ENCODE measurements around the gene CD9.
A peak's percentile ranks its signal among the peaks of the same experiment; 100 is the strongest.

Gene CD9

GRCh38 chr12:6250343-6250742 is 50.1 kb downstream of the CD9 start:
- peak in 1 of 3 experiments; percentile 4 for DNase-seq

GRCh38 chr12:6253278-6253677 is 53.1 kb downstream of the CD9 start:
- no peak for DNase-seq

GRCh38 chr12:6254491-6254890 is 54.3 kb downstream of the CD9 start:
- no peak for DNase-seq

GRCh38 chr12:6257007-6257406 is 56.8 kb downstream of the CD9 start:
- DNase-seq = no peak

- no peak for DNase-seq
Measured at GRCh38 chr12:6262211-6262610, 62.0 kb downstream of the CD9 start.

GRCh38 chr12:6262623-6263022 is 62.4 kb downstream of the CD9 start:
- DNase-seq = peak in 2 of 3 experiments; percentile 9 to 48

GRCh38 chr12:6263931-6264330 is 63.7 kb downstream of the CD9 start:
- peak in 1 of 3 experiments; percentile 47 for DNase-seq

- peak in 2 of 3 experiments; percentile 47 to 57 for DNase-seq
Measured at GRCh38 chr12:6264402-6265037, 64.3 kb downstream of the CD9 start.

GRCh38 chr12:6265038-6265405 is 64.8 kb downstream of the CD9 start:
- DNase-seq = no peak

- DNase-seq = peak; percentile 55 to 92 (median 86)
Measured at GRCh38 chr12:6266541-6266966, 66.4 kb downstream of the CD9 start.

- peak in 1 of 3 experiments; percentile 14 for DNase-seq
Measured at GRCh38 chr12:6266971-6267721, 66.9 kb downstream of the CD9 start.

- no peak for DNase-seq
Measured at GRCh38 chr12:6268484-6269157, 68.4 kb downstream of the CD9 start.

GRCh38 chr12:6269986-6270385 is 69.8 kb downstream of the CD9 start:
- DNase-seq = no peak

- DNase-seq = no peak
Measured at GRCh38 chr12:6271281-6271680, 71.1 kb downstream of the CD9 start.

- DNase-seq = peak in 1 of 3 experiments; percentile 35
Measured at GRCh38 chr12:6272300-6273204, 72.4 kb downstream of the CD9 start.

GRCh38 chr12:6273205-6273540 is 73.0 kb downstream of the CD9 start:
- DNase-seq = no peak

- peak in 1 of 3 experiments; percentile 36 for DNase-seq
Measured at GRCh38 chr12:6273541-6274230, 73.5 kb downstream of the CD9 start.

GRCh38 chr12:6274231-6275221 is 74.3 kb downstream of the CD9 start:
- DNase-seq = no peak

- DNase-seq = no peak
Measured at GRCh38 chr12:6275928-6276887, 76.0 kb downstream of the CD9 start.
